Measurements from ENCODE around the gene SPATA46. TPM values are rescaled to one million over a fixed set of nuclear protein-coding genes. Genes with fewer than 3 reads are reported as not detected.

The SPATA46 gene
- total RNA-seq, 1 experiment from 2014 or later: not detected

DNA sequence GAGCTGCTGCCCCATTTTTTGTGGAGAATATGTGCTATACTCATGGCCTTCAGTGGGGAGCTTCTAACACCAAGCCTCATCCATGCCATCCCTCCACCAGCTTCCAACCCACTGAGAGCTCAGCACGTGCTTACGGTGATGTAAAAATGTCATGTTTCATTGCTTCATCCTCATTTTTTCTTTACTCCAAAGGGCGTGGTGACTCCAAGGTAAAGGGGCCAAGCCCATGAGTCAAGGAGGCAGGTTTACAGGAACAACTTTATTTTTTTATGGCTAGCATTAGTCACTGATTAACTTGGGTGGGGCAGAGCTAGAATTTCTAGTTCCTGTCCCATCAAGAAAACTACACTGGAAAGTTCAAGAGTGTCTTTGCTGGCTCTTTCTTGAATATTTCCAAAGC is 4.7 kb upstream of the SPATA46 start, which contains the start of gene C1orf226:
Gene C1orf226, plus strand, starts transcription at position 346 of the 400 bp plus-strand sequence. CDS start 174 bp downstream, outside the sequence.
- Histone ChIP-seq H3K79me2 (ENCODE audit: insufficient read depth, low read length) (no peaks in the 10 kb centered on the region), H3K9me2 (ENCODE audit: insufficient read depth) (no peaks in the 10 kb centered on the region), H3K4me2 (ENCODE audit: low read length) (peak within 1 kb of the TSS; percentile 74), H3K4me1 (ENCODE audit: control insufficient read depth in 1 of 2, insufficient read depth in 2 of 2, low read length in 2 of 2) (peaks cover 23 to 30% of the 10 kb centered on the region in 2 experiments), H3K9me3 (ENCODE audit: control insufficient read depth in 1 of 2, insufficient read depth in 1 of 2, low read depth in 1 of 2, low read length in 2 of 2) (no peaks in the 10 kb centered on the region), H3K36me3 (ENCODE audit: control insufficient read depth in 1 of 2, insufficient read depth in 2 of 2, low read length in 2 of 2) (no peaks in the 10 kb centered on the region), H3K9ac (ENCODE audit: low read length) (peak within 1 kb of the TSS; percentile 32), H3K4me3 (replicated peaks in 1 of 2; ENCODE audit: low read depth in 1 of 2, low read length in 2 of 2) (peak within 1 kb of the TSS in 1 of 2 experiments; percentile 32; a peak in 2 of 4 replicates), H4K20me1 (ENCODE audit: insufficient read depth) (no peaks in the 10 kb centered on the region), H3K27me3 (ENCODE audit: insufficient read depth, low read length) (no peaks in the 10 kb centered on the region), H2AFZ (ENCODE audit: low read depth, low read length, poor library complexity, severe bottlenecking) (no peak within 1 kb of the TSS), H3K27ac (ENCODE audit: low read depth, low read length) (peak within 1 kb of the TSS; percentile 69)
- intact Hi-C loops (cut with micrococcal nuclease): no loop called here
- POLR2A ChIA-PET: interaction anchor here (0.6 kb wide), 1 partner anchor 23 kb away, joined by 3 read pairs; no protein-coding TSS in a partner anchor
- RAD21 ChIA-PET (ENCODE audit: low non-redundant PET in 1 of 2, low total read pairs in 2 of 2, uncharacterized antibody in 2 of 2, unreplicated experiment in 2 of 2): interaction anchor here in 1 of 2 experiments (1.2 kb wide), 2 partner anchors 24 to 26 kb away, joined by 3 to 4 read pairs; no protein-coding TSS in a partner anchor
- CTCF ChIA-PET: interaction anchor here (0.9 to 1.7 kb wide), 4 partner anchors 8 to 325 kb away, joined by 3 to 6 read pairs (median 4); no protein-coding TSS in a partner anchor
- peak; percentile 67 for DNase-seq (ENCODE audit: low read depth, low spot score)
- peak; percentile 80 for ATAC-seq
- no TSS peak for BruUV-seq (replicated peaks)
- peak; percentile 95 for TF ChIP-seq SP1 (IDR thresholded peaks at IDR 0.05; ENCODE audit: low read depth)
- TF ChIP-seq RAD21 (IDR thresholded peaks at IDR 0.05; ENCODE audit: low read depth): peak; percentile 28; the same call in 1 of the 2 replicates
- TF ChIP-seq ATF3 (IDR thresholded peaks at IDR 0.05): no peak
- TF ChIP-seq POLR2A (IDR thresholded peaks at IDR 0.05; ENCODE audit: borderline replicate concordance, extremely low read depth, insufficient read depth, insufficient read length): no peak
- TF ChIP-seq, protein P1, sequence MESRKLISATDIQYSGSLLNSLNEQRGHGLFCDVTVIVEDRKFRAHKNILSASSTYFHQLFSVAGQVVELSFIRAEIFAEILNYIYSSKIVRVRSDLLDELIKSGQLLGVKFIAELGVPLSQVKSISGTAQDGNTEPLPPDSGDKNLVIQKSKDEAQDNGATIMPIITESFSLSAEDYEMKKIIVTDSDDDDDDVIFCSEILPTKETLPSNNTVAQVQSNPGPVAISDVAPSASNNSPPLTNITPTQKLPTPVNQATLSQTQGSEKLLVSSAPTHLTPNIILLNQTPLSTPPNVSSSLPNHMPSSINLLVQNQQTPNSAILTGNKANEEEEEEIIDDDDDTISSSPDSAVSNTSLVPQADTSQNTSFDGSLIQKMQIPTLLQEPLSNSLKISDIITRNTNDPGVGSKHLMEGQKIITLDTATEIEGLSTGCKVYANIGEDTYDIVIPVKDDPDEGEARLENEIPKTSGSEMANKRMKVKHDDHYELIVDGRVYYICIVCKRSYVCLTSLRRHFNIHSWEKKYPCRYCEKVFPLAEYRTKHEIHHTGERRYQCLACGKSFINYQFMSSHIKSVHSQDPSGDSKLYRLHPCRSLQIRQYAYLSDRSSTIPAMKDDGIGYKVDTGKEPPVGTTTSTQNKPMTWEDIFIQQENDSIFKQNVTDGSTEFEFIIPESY (IDR thresholded peaks at IDR 0.05; ENCODE audit: extremely low read depth, insufficient replicate concordance, low read length): no peak
- TF ChIP-seq CTCF (IDR thresholded peaks at IDR 0.05 in 2 of 3, conservative IDR thresholded peaks at IDR 0.05 in 1 of 3; ENCODE audit: borderline replicate concordance in 1 of 3, insufficient read depth in 1 of 3, low read depth in 2 of 3, low read length in 2 of 3): no peak
- TF ChIP-seq SRF (IDR thresholded peaks at IDR 0.05; ENCODE audit: low read depth): no peak
- TF ChIP-seq POLR2AphosphoS5 (IDR thresholded peaks at IDR 0.05; ENCODE audit: low read depth, low read length): no peak
- TF ChIP-seq EZH2 (IDR thresholded peaks at IDR 0.05): no peak
- TF ChIP-seq ELF1 (IDR thresholded peaks at IDR 0.05; ENCODE audit: borderline replicate concordance, low read depth): no peak; the same call in 1 of the 2 replicates
- TF ChIP-seq ZFX (IDR thresholded peaks at IDR 0.05): no peak
- peak; percentile 83 for TF ChIP-seq FOSL1 (IDR thresholded peaks at IDR 0.05; ENCODE audit: low read depth)
- TF ChIP-seq CBX3 (IDR thresholded peaks at IDR 0.05; ENCODE audit: low read depth): peak; percentile 95
- peak; percentile 91 for TF ChIP-seq CEBPB (IDR thresholded peaks at IDR 0.05; ENCODE audit: low read depth)
- no peak for TF ChIP-seq EGR1 (IDR thresholded peaks at IDR 0.05; ENCODE audit: low read depth)
- TF ChIP-seq, protein P2, sequence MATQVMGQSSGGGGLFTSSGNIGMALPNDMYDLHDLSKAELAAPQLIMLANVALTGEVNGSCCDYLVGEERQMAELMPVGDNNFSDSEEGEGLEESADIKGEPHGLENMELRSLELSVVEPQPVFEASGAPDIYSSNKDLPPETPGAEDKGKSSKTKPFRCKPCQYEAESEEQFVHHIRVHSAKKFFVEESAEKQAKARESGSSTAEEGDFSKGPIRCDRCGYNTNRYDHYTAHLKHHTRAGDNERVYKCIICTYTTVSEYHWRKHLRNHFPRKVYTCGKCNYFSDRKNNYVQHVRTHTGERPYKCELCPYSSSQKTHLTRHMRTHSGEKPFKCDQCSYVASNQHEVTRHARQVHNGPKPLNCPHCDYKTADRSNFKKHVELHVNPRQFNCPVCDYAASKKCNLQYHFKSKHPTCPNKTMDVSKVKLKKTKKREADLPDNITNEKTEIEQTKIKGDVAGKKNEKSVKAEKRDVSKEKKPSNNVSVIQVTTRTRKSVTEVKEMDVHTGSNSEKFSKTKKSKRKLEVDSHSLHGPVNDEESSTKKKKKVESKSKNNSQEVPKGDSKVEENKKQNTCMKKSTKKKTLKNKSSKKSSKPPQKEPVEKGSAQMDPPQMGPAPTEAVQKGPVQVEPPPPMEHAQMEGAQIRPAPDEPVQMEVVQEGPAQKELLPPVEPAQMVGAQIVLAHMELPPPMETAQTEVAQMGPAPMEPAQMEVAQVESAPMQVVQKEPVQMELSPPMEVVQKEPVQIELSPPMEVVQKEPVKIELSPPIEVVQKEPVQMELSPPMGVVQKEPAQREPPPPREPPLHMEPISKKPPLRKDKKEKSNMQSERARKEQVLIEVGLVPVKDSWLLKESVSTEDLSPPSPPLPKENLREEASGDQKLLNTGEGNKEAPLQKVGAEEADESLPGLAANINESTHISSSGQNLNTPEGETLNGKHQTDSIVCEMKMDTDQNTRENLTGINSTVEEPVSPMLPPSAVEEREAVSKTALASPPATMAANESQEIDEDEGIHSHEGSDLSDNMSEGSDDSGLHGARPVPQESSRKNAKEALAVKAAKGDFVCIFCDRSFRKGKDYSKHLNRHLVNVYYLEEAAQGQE (IDR thresholded peaks at IDR 0.05; ENCODE audit: low read depth): no peak
- TF ChIP-seq EZH2phosphoT487 (IDR thresholded peaks at IDR 0.05; ENCODE audit: borderline replicate concordance): no peak
- no peak for TF ChIP-seq ZNF274 (IDR thresholded peaks at IDR 0.05; ENCODE audit: low read depth, low read length)
- TF ChIP-seq JUND (IDR thresholded peaks at IDR 0.05): peak; percentile 79
- peak; percentile 49; the same call in 1 of the 2 replicates for TF ChIP-seq SIN3A (IDR thresholded peaks at IDR 0.05; ENCODE audit: low read depth)
- no peak for TF ChIP-seq TCF7L2 (IDR thresholded peaks at IDR 0.05; ENCODE audit: borderline replicate concordance, extremely low read depth, insufficient read depth, insufficient read length)

All from HCT116 (cell line).